Stimulated activated CD8-positive, alpha-beta memory T cell treated with anti-CD3 and anti-CD28 coated beads, Interleukin-15, amount 100 ng/mL, for 1 hour (primary cell): ENCODE measurements around the gene CNDP1.

ENCODE experiments used
- DNase-seq: peaks from one replicate; pipeline ENCODE4 v3.0.0-alpha.2; 2020; ENCODE audit warnings: low read depth

Gene CNDP1

GRCh38 chr18:74507097-74507881, 27.0 kb upstream of the CNDP1 start:
- DNase-seq, result no peak

- DNase-seq, result no peak
Measured at GRCh38 chr18:74507927-74508326, 26.4 kb upstream of the CNDP1 start.

GRCh38 chr18:74508366-74508765, 25.9 kb upstream of the CNDP1 start:
- DNase-seq, result no peak

GRCh38 chr18:74508821-74509225, 25.5 kb upstream of the CNDP1 start:
- no peak for DNase-seq

- DNase-seq, result no peak
Measured at GRCh38 chr18:74509856-74510769, 24.2 kb upstream of the CNDP1 start.

GRCh38 chr18:74510770-74511095, 23.6 kb upstream of the CNDP1 start:
- no peak for DNase-seq

GRCh38 chr18:74511823-74512222, 22.5 kb upstream of the CNDP1 start:
- DNase-seq, result no peak

GRCh38 chr18:74512321-74513053, 21.8 kb upstream of the CNDP1 start:
- no peak for DNase-seq

- DNase-seq, result no peak
Measured at GRCh38 chr18:74513149-74513882, 21.0 kb upstream of the CNDP1 start.

GRCh38 chr18:74513883-74514205, 20.5 kb upstream of the CNDP1 start:
- no peak for DNase-seq

GRCh38 chr18:74514860-74515495, 19.3 kb upstream of the CNDP1 start:
- DNase-seq, result no peak

GRCh38 chr18:74515620-74516231, 18.6 kb upstream of the CNDP1 start:
- no peak for DNase-seq

- no peak for DNase-seq
Measured at GRCh38 chr18:74516271-74517235, 17.7 kb upstream of the CNDP1 start.

- DNase-seq, result no peak
Measured at GRCh38 chr18:74517236-74517630, 17.1 kb upstream of the CNDP1 start.

GRCh38 chr18:74518456-74519295, 15.6 kb upstream of the CNDP1 start:
- DNase-seq, result no peak

GRCh38 chr18:74519320-74520095, 14.8 kb upstream of the CNDP1 start:
- DNase-seq, result no peak

- no peak for DNase-seq
Measured at GRCh38 chr18:74520096-74520833, 14.0 kb upstream of the CNDP1 start.
